HUES48 (cell line): ENCODE results near the gene S100A5.
A peak's percentile ranks its signal among the peaks of the same experiment; 100 is the strongest.
"Not testable (repeated sequence)": the region's sequence is repeated elsewhere in the genome, so short reads cannot be mapped to it uniquely, and the experiment has no call there.

ENCODE experiments used
- H3K27ac ChIP-seq: one replicate; pipeline ENCODE4 v1.7.0; 2013; ENCODE audit warnings: low read depth, low read length, inconsistent platforms
- H3K27me3 ChIP-seq: 2 replicates; pipeline ENCODE4 v1.6.1; 2013; ENCODE audit warnings: mild to moderate bottlenecking, low read length; ENCODE audit not compliant: control insufficient read depth, insufficient read depth
- H3K36me3 ChIP-seq: 2 replicates; pipeline ENCODE4 v1.6.1; 2013; ENCODE audit warnings: low read length; ENCODE audit not compliant: control insufficient read depth, insufficient read depth
- H3K4me1 ChIP-seq: 2 replicates; pipeline ENCODE4 v1.6.1; 2013; ENCODE audit warnings: mild to moderate bottlenecking, low read length; ENCODE audit not compliant: control insufficient read depth, insufficient read depth
- H3K4me3 ChIP-seq: 2 replicates; pipeline ENCODE4 v1.5.1; 2013; ENCODE audit warnings: mild to moderate bottlenecking, low read depth, low read length
- H3K9ac ChIP-seq: 2 replicates; pipeline ENCODE4 v1.6.1; 2013; ENCODE audit warnings: mild to moderate bottlenecking, low read depth, low read length, moderate library complexity
- H3K9me3 ChIP-seq: 2 replicates; pipeline ENCODE4 v1.6.1; 2013; ENCODE audit warnings: low read length; ENCODE audit not compliant: control insufficient read depth, insufficient read depth

S100A5 gene, protein sequence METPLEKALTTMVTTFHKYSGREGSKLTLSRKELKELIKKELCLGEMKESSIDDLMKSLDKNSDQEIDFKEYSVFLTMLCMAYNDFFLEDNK

GRCh38 chr1:153540394-153541361, at the start of gene S100A5:
S100A5 (minus strand) TSS chr1:153540934; CDS start chr1:153540191, 743 bp downstream.
- Histone ChIP-seq H3K9me3 (no peaks in the 10 kb centered on the region), H3K27ac (no peak within 1 kb of the TSS), H3K4me1 (peaks cover 25% of the 10 kb centered on the region), H3K27me3 (peaks cover 12% of the 10 kb centered on the region), H3K36me3 (no peaks in the 10 kb centered on the region), H3K4me3 (no peak within 1 kb of the TSS), H3K9ac (no peak within 1 kb of the TSS)

- no peaks in the 10 kb centered on the region for H3K4me1 ChIP-seq
- no peak overlapping the region for H3K9ac ChIP-seq
- no peaks in the 10 kb centered on the region for H3K9me3 ChIP-seq
- no peak overlapping the region for H3K4me3 ChIP-seq
- no peak overlapping the region for H3K27ac ChIP-seq
- no peaks in the 10 kb centered on the region for H3K27me3 ChIP-seq
- H3K36me3 ChIP-seq, result no peaks in the 10 kb centered on the region
These were observed 47.7 kb upstream of the S100A5 start for GRCh38 chr1:153588482-153588881.

- not testable (repeated sequence) for H3K4me3 ChIP-seq, H3K27me3 ChIP-seq, H3K36me3 ChIP-seq, H3K4me1 ChIP-seq, H3K9ac ChIP-seq, H3K27ac ChIP-seq, H3K9me3 ChIP-seq
These were observed 47.3 kb upstream of the S100A5 start for GRCh38 chr1:153588033-153588432.

DNA sequence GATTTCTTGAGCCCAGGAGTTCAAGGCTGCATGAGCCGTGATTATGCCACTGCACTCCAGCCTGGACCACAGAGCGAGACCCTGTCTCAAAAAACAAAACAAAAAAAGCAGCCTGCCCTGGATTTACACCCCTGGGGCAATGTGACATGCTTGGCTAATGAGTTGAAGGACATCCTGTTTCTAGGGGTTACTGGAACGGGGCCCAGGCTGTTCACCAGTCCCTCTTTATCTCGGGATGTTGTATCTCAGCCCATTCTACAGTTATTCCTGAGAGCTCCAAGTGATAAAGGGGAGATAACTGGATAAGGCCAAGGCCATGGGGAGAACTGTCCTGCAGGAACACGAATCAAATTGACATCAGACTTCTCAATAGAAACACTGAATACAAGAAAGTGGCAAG, 46.6 kb upstream of the S100A5 start:
- H3K36me3 ChIP-seq, result no peaks in the 10 kb centered on the region
- no peaks in the 10 kb centered on the region for H3K4me1 ChIP-seq
- H3K27ac ChIP-seq, result no peak overlapping the region
- no peaks in the 10 kb centered on the region for H3K27me3 ChIP-seq
- no peaks in the 10 kb centered on the region for H3K9me3 ChIP-seq
- no peak overlapping the region for H3K4me3 ChIP-seq
- no peak overlapping the region for H3K9ac ChIP-seq

- no peak overlapping the region for H3K27ac ChIP-seq
- no peaks in the 10 kb centered on the region for H3K9me3 ChIP-seq
- H3K4me3 ChIP-seq, result no peak overlapping the region
- H3K36me3 ChIP-seq, result no peaks in the 10 kb centered on the region
- no peaks in the 10 kb centered on the region for H3K4me1 ChIP-seq
- no peaks in the 10 kb centered on the region for H3K27me3 ChIP-seq
- H3K9ac ChIP-seq, result no peak overlapping the region
These were observed 45.6 kb upstream of the S100A5 start for GRCh38 chr1:153586347-153586746.

- Histone ChIP-seq H3K9me3 (no peaks in the 10 kb centered on the region), H3K4me1 (no peaks in the 10 kb centered on the region), H3K27me3 (no peaks in the 10 kb centered on the region), H3K9ac (no peak overlapping the region), H3K36me3 (no peaks in the 10 kb centered on the region), H3K27ac (no peak overlapping the region), H3K4me3 (no peak overlapping the region)
These were observed 44.3 kb upstream of the S100A5 start for GRCh38 chr1:153585006-153585405.

DNA sequence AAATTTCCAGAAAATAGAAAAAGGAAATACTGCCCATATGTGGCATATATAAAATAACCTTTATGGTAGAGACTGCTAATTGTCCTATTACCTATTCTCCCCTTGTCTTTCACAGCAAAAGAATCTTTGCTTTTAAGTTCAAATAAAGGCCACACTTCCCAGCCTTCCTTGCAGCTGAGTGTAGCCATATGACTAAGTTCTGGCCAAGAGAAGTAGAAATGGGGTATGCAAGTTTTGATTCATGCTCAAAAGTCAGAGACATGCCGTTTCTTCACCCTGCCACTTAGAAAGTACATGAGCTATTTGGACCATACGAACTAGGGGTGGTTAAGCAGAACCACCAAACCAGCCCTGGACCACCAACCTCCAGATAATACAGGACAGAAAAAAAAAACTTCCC, 43.2 kb upstream of the S100A5 start:
- Histone ChIP-seq H3K9me3 (no peaks in the 10 kb centered on the region), H3K36me3 (no peaks in the 10 kb centered on the region), H3K27ac (no peak overlapping the region), H3K27me3 (no peaks in the 10 kb centered on the region), H3K4me3 (no peak overlapping the region), H3K4me1 (no peaks in the 10 kb centered on the region), H3K9ac (no peak overlapping the region)

GRCh38 chr1:153583514-153583913, 42.8 kb upstream of the S100A5 start:
- H3K4me3 ChIP-seq, H3K36me3 ChIP-seq, H3K4me1 ChIP-seq, H3K9ac ChIP-seq, H3K27me3 ChIP-seq, H3K9me3 ChIP-seq, H3K27ac ChIP-seq: not testable (repeated sequence)

- H3K4me1 ChIP-seq, H3K36me3 ChIP-seq, H3K27me3 ChIP-seq, H3K9me3 ChIP-seq, H3K4me3 ChIP-seq, H3K9ac ChIP-seq, H3K27ac ChIP-seq: not testable (repeated sequence)
These were observed 42.1 kb upstream of the S100A5 start for GRCh38 chr1:153582836-153583235.

- Histone ChIP-seq H3K27ac (peak overlapping the region; percentile 34), H3K36me3 (no peaks in the 10 kb centered on the region), H3K9ac (no peak overlapping the region), H3K27me3 (no peaks in the 10 kb centered on the region), H3K4me1 (no peaks in the 10 kb centered on the region), H3K4me3 (no peak overlapping the region), H3K9me3 (no peaks in the 10 kb centered on the region)
These were observed 38.2 kb upstream of the S100A5 start for GRCh38 chr1:153578936-153579335.

DNA sequence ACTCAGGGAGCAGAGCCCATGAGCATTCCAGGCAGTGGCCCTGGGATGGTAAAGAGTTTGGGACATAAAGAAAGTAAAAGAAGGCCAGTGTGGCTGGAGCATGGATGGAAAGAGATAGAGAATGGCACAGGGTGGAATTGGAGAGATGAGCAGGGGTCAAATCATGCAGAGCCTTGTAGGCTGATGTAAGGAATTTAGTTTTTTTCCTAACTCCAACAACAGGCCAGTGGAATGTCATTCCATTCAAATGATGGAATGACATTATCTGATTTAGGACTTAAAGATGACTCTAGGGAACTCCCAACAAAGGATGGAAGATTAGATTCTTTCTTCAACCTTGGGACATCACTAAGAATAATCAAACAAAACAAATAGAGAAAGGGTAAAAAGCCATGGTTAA, 37.8 kb upstream of the S100A5 start:
- Histone ChIP-seq H3K27me3 (no peaks in the 10 kb centered on the region), H3K4me1 (no peaks in the 10 kb centered on the region), H3K27ac (peak overlapping the region; percentile 34), H3K4me3 (no peak overlapping the region), H3K36me3 (no peaks in the 10 kb centered on the region), H3K9ac (no peak overlapping the region), H3K9me3 (no peaks in the 10 kb centered on the region)
